Ovary (tissue), 9 donors: Measurements from ENCODE around the gene ADAMTS13. TPM values are rescaled to one million over a fixed set of nuclear protein-coding genes. Genes with fewer than 3 reads are reported as not detected.

Experiments
- DNase-seq, 5 donors: peaks; one replicate each; pipeline ENCODE4 v3.0.0-alpha.2; 2019 to 2020
- H3K27ac ChIP-seq, 2 donors: fragments of 200-600 bp; one replicate each; pipeline versions ENCODE4 v1.5.1 to v1.8.0; 2019 to 2022
- H3K27me3 ChIP-seq: fragments of 200-600 bp; one replicate; pipeline ENCODE4 v1.8.0; 2022
- H3K36me3 ChIP-seq: fragments of 200-600 bp; sonication (generic); one replicate; pipeline ENCODE4 v1.5.1; 2019
- H3K4me1 ChIP-seq: one replicate; pipeline ENCODE4 v1.8.1; 2013; ENCODE audit warnings: mild to moderate bottlenecking, moderate library complexity; ENCODE audit not compliant: insufficient read depth
- H3K4me3 ChIP-seq: fragments of 200-600 bp; sonication (generic); one replicate; pipeline ENCODE4 v1.5.1; 2017
- H3K9me3 ChIP-seq, 2 donors: fragments of 200-600 bp in 1 of 2; sonication (generic) in 1 of 2; one replicate each; pipeline versions ENCODE4 v1.5.1 to v1.8.1; 2013 to 2019; ENCODE audit warnings: mild to moderate bottlenecking in 1 of 2, moderate library complexity in 1 of 2
- CTCF ChIP-seq, 3 donors: fragments of 450-650 bp in 2 of 3; fragments of 200-600 bp in 1 of 3; IDR thresholded peaks; one replicate each; pipeline versions ENCODE4 v1.5.1 to v1.8.0; 2016 to 2022; ENCODE audit warnings: antibody characterized with exemption in 3 of 3, mild to moderate bottlenecking in 1 of 3
- EP300 ChIP-seq: sonication (generic); formaldehyde crosslinking; IDR thresholded peaks from one replicate; pipeline ENCODE4 v1.6.1; 2017; ENCODE audit warnings: antibody characterized with exemption
- POLR2A ChIP-seq: fragments of 450-650 bp; IDR thresholded peaks from one replicate; pipeline ENCODE4 v1.6.1; 2017; ENCODE audit warnings: antibody characterized with exemption, mild to moderate bottlenecking, moderate library complexity
- WGBS, 3 donors: extraction: QIAGEN DNeasy Blood & Tissue Kit in 1 of 3; methylation state at CpG; one replicate each; pipeline versions ENCODE4 v1.1.5 to v1.1.7; 2013 to 2017; 5-methylcytosine and 5-hydroxymethylcytosine counted together
- intact Hi-C, 4 donors: fragments of 100-400 bp; cut with DNase I; formaldehyde crosslinking; loops; one replicate each; pipeline versions ENCODE4 v1.11.0 to v1.15.1; 2022 to 2023
- polyA plus RNA-seq, 2 donors: library from polyadenylated mRNA; stranded (reverse); fragments of 200-250 nt in 1 of 2; fragments of 350-450 nt in 1 of 2; fragmentation: Illumina TruSeq in 1 of 2; extraction: RNeasy Lipid Tissue Mini Kit (QIAGEN cat#74804) in 1 of 2; gene quantifications; one replicate each; pipeline ENCODE4 v1.2.3, GENCODE V29; 2013 to 2014
- total RNA-seq, 7 donors: library from RNA; depleted of rRNA in 2 of 7; stranded (reverse); fragments of >200 nt in 2 of 7; fragmentation: NEBNext Ultra II Directional in 3 of 7; extraction: Animal tissue kit (Norgen Biotek cat#: 25700) in 3 of 7; gene quantifications; one replicate each; pipeline versions ENCODE4 v1.1.0 to v1.2.4, GENCODE V29; 2016 to 2023
- donor health status: DM: no; HTN: no; CAD: no; lungs with moderate emphysema.
- donor health status: DM: no; HTN: no; CAD: no.
- donor health status: Bipolar disorder and iron deficiency.
- donor health status: DM: yes; HTN: yes; CAD: no.
- donor health status: DM: no; HTN: no; CAD: no.
- donor health status: DM: yes; HTN: yes; CAD: no.

The ADAMTS13 gene
- total and polyA plus RNA-seq, 9 donors: 0.45 to 4.2 (median 3.6) TPM

- intact Hi-C loops: no loop called here
- WGBS, 3 donors: 86 to 88% (median 87%) methylated on average over 26 to 27 of the region's 27 CpGs
- no peak overlapping the region for H3K27ac ChIP-seq
- DNase-seq: no peak
- no peaks in the 10 kb centered on the region for H3K36me3 ChIP-seq
- TF ChIP-seq EP300 (no peak), CTCF (IDR thresholded peaks at IDR 0.05) (no peak), POLR2A (no peak)
- no peaks in the 10 kb centered on the region for H3K9me3 ChIP-seq
- no peak overlapping the region for H3K4me3 ChIP-seq
- H3K27me3 ChIP-seq: no peaks in the 10 kb centered on the region
- H3K4me1 ChIP-seq: peaks cover 2% of the 10 kb centered on the region
These were observed 54.1 kb downstream of the ADAMTS13 start for GRCh38 chr9:133476036-133476931.

GRCh38 chr9:133476941-133477340, 54.8 kb downstream of the ADAMTS13 start:
- DNase-seq: no peak
- Histone ChIP-seq H3K36me3 (no peaks in the 10 kb centered on the region), H3K4me3 (no peak overlapping the region), H3K27ac (no peak overlapping the region), H3K9me3 (no peaks in the 10 kb centered on the region), H3K27me3 (no peaks in the 10 kb centered on the region), H3K4me1 (peaks cover 2% of the 10 kb centered on the region)
- intact Hi-C loops: no loop called here
- WGBS, 3 donors: 92 to 94% (median 93%) methylated on average over 21 of the region's 21 CpGs
- no peak for TF ChIP-seq POLR2A
- TF ChIP-seq CTCF (IDR thresholded peaks at IDR 0.05): no peak
- no peak for TF ChIP-seq EP300

- H3K27me3 ChIP-seq: no peaks in the 10 kb centered on the region
These were observed 55.3 kb downstream of the ADAMTS13 start for GRCh38 chr9:133477461-133477860.

More at GRCh38 chr9:133477461-133477860, 55.3 kb downstream of the ADAMTS13 start:
- no peak overlapping the region for H3K4me3 ChIP-seq
- peaks cover 2% of the 10 kb centered on the region for H3K4me1 ChIP-seq
- no peak overlapping the region for H3K27ac ChIP-seq
- TF ChIP-seq EP300 (no peak), CTCF (IDR thresholded peaks at IDR 0.05) (no peak), POLR2A (no peak)
- WGBS, 3 donors: 87 to 96% (median 91%) methylated on average over 4 of the region's 4 CpGs
- intact Hi-C loops: no loop called here
- H3K36me3 ChIP-seq: no peaks in the 10 kb centered on the region
- no peak for DNase-seq
- no peaks in the 10 kb centered on the region for H3K9me3 ChIP-seq
